WERI-Rb-1 (cell line): ENCODE data around the gene ZAP70.

ENCODE experiments used
- DNase-seq: peaks from one replicate; pipeline ENCODE4 v3.0.0-alpha.2; 2020
- H3K27ac ChIP-seq: fragments of 250-450 bp; sonication (Bioruptor Pico); 2 replicates; pipeline ENCODE4 v1.5.1; 2020; ENCODE audit warnings: mild to moderate bottlenecking, moderate library complexity
- H3K27me3 ChIP-seq: fragments of 250-450 bp; sonication (Bioruptor Pico); 2 replicates; pipeline ENCODE4 v1.5.1; 2021; ENCODE audit warnings: mild to moderate bottlenecking, low read depth, moderate library complexity; ENCODE audit not compliant: insufficient read depth, severe bottlenecking
- H3K36me3 ChIP-seq: fragments of 250-450 bp; sonication (Bioruptor Pico); 2 replicates; pipeline ENCODE4 v1.5.1; 2020; ENCODE audit warnings: mild to moderate bottlenecking, moderate library complexity
- H3K4me3 ChIP-seq: 2 replicates; pipeline ENCODE4 v1.5.1; 2011; ENCODE audit warnings: low read depth, mild to moderate bottlenecking, control low read depth, low read length
- H3K9me3 ChIP-seq: fragments of 250-450 bp; sonication (Bioruptor Pico); 2 replicates; pipeline ENCODE4 v1.5.1; 2021; ENCODE audit warnings: mild to moderate bottlenecking, moderate library complexity; ENCODE audit not compliant: severe bottlenecking
- TF ChIP-seq, protein P1 (sequence below): IDR thresholded peaks from 2 replicates; pipeline ENCODE4 v1.5.1; 2011; ENCODE audit warnings: low read depth, mild to moderate bottlenecking, control low read depth, inconsistent platforms, low read length

The ZAP70 gene

DNA sequence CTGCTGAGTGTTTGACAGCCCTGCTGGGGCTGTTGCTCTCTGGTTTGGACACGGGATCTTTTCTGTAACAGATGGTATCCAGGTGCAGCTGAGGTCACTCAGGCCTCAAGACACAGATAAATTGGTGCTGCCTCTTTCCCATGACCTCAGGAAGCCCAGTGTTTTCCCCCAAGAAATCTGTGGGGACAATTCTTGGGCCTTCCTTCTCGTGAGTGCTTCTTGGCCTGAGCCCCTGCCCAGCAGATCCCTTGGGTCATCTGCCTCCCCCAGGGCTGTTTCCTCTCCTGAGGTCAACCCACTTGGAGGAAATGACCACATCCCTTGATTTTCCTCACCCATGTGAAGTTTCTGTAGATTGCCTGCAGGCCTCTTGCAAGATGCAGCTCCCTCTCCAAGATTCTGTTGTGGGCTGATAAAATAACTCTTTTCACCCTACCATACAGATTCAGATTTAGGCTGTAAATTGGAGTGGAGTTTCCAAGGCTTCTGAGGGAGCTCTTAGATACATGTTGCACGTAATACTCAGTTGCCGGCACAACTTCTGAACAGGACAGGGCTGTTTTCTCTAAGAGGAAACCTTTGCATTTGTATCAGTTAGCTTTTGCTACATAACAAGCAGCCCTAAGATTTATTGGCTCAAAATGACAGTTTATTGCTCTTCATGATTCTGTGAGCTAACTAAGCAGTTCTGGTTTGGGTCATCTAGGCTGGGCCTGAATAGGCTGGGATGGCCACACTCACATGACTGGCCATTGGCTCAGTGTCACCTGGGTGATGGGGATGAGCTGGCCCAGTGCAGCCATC lies 13.1 kb downstream of the ZAP70 start:
- Histone ChIP-seq H3K9me3 (peaks cover 10% of the 10 kb centered on the region), H3K27ac (peak overlapping the region; percentile 83), H3K27me3 (no peaks in the 10 kb centered on the region), H3K36me3 (no peaks in the 10 kb centered on the region), H3K4me3 (peak overlapping the region; percentile 18; the same call in 1 of the 2 replicates)
- DNase-seq = peak; percentile 70
- TF ChIP-seq, protein P1, sequence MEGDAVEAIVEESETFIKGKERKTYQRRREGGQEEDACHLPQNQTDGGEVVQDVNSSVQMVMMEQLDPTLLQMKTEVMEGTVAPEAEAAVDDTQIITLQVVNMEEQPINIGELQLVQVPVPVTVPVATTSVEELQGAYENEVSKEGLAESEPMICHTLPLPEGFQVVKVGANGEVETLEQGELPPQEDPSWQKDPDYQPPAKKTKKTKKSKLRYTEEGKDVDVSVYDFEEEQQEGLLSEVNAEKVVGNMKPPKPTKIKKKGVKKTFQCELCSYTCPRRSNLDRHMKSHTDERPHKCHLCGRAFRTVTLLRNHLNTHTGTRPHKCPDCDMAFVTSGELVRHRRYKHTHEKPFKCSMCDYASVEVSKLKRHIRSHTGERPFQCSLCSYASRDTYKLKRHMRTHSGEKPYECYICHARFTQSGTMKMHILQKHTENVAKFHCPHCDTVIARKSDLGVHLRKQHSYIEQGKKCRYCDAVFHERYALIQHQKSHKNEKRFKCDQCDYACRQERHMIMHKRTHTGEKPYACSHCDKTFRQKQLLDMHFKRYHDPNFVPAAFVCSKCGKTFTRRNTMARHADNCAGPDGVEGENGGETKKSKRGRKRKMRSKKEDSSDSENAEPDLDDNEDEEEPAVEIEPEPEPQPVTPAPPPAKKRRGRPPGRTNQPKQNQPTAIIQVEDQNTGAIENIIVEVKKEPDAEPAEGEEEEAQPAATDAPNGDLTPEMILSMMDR = no peak

DNA sequence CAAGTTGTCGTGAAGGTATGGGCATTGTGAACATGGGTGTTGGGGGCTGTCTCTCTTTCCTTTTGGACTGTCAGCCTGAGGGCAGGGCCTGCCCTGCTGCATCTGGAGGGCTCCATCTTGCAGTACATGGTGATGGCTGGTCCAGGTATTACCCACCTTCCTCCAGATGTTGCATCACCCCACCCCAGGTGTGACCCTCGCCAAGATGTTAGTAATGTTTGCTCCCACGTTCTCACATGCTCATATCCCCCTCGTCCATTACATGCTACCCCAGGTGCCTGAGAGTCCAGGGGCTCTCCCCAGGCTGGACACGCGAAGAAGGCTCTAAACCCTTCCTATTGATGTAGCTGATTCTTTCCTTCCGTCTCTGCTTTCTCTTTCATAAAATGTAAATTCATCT lies 13.9 kb downstream of the ZAP70 start:
- no peaks in the 10 kb centered on the region for H3K36me3 ChIP-seq
- DNase-seq = no peak
- H3K9me3 ChIP-seq = peaks cover 10% of the 10 kb centered on the region
- H3K27ac ChIP-seq = peak overlapping the region; percentile 83
- H3K4me3 ChIP-seq = no peak overlapping the region
- TF ChIP-seq, protein P1 = no peak
- no peaks in the 10 kb centered on the region for H3K27me3 ChIP-seq

GRCh38 chr2:97728091-97728731 lies 14.8 kb downstream of the ZAP70 start:
- peak; percentile 84 for DNase-seq
- Histone ChIP-seq H3K36me3 (no peaks in the 10 kb centered on the region), H3K27me3 (no peaks in the 10 kb centered on the region), H3K4me3 (peak overlapping the region; percentile 11; the same call in 1 of the 2 replicates), H3K27ac (peak overlapping the region; percentile 83), H3K9me3 (peaks cover 10% of the 10 kb centered on the region)
- TF ChIP-seq, protein P1 = no peak

DNA sequence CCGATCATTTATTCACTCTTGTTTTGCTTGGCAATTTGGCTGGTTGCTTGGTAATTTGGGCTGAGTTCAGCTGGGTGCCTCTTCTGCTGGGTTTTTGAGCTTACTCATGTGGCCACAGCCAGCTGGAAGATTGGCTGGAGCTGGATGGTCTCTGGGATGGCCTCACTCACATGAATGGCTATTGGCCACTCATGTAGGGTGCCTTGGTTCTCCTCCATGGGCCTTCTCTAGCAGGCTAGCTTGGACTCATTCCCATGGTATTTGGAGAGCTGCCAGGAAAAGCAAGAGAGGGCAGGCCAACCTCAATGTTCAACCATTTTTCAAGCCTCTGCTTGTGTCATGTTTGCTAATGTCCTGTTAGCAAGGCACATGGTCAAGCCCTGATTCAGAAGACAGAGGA lies 16.9 kb downstream of the ZAP70 start:
- no peak overlapping the region for H3K27ac ChIP-seq
- DNase-seq = no peak
- H3K4me3 ChIP-seq = no peak overlapping the region
- no peaks in the 10 kb centered on the region for H3K27me3 ChIP-seq
- H3K9me3 ChIP-seq = peaks cover 10% of the 10 kb centered on the region
- H3K36me3 ChIP-seq = no peaks in the 10 kb centered on the region
- TF ChIP-seq, protein P1 = no peak

DNA sequence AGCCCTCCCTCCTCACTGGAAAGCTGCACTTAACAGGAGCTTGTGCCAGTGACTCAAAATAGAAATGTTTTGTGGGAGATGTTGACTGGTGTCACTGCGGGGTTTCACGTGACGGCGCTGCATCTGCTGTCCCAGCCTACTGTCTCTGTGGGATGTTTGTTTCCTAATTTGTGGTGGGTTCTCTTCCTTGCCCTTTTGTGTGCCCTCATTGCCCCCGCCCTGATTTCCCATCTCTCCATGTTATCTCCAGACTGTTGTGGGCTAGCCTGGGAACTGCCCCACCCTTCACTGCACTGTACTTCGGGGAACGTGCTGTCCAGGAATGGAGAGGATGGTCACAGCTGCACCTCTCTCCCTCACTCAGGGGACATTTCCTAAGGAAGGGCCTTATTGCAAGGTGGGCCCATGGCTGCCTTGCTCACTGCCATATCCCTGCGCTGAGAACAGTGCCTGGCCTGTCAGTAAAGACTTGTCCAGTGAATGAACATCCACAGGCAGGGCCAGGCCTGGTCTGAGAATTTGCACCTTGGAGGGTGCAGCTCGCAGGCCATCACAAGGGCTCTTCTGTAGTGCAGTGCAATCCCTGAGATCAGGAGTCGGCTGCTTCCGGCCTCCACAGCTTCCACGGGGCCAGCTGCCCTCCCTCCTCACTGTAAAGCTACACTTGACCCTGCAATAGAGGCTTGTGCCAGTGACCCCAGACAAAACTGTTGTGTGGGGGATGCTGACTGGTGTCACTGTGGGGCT lies 18.1 kb downstream of the ZAP70 start:
- Histone ChIP-seq H3K36me3 (no peaks in the 10 kb centered on the region), H3K4me3 (no peak overlapping the region), H3K27ac (no peak overlapping the region), H3K27me3 (no peaks in the 10 kb centered on the region), H3K9me3 (peaks cover 10% of the 10 kb centered on the region)
- TF ChIP-seq, protein P1 = no peak
- no peak for DNase-seq
